HG03039 (cell line): ENCODE measurements around the gene TUBGCP6.
A peak's percentile ranks its signal among the peaks of the same experiment; 100 is the strongest.
"Not testable (repeated sequence)": the region's sequence is repeated elsewhere in the genome, so short reads cannot be mapped to it uniquely, and the experiment has no call there.

Source experiments
- ATAC-seq: cut with Tn5 transposase; IDR thresholded peaks from one replicate; pipeline ENCODE4 v1.9.1; 2021; ENCODE audit warnings: mild to moderate bottlenecking, moderate library complexity; ENCODE audit not compliant: unreplicated experiment

The TUBGCP6 gene

GRCh38 chr22:50215297-50216054, 29.3 kb downstream of the TUBGCP6 start:
- no peak for ATAC-seq

- ATAC-seq = no peak
Measured at GRCh38 chr22:50213263-50213662, 31.6 kb downstream of the TUBGCP6 start.

- ATAC-seq = no peak
Measured at GRCh38 chr22:50211147-50211546, 33.7 kb downstream of the TUBGCP6 start.

- ATAC-seq = no peak
Measured at GRCh38 chr22:50210378-50211139, 34.3 kb downstream of the TUBGCP6 start.

- no peak for ATAC-seq
Measured at GRCh38 chr22:50209893-50210292, 34.9 kb downstream of the TUBGCP6 start.

- no peak for ATAC-seq
Measured at GRCh38 chr22:50208939-50209892, 35.6 kb downstream of the TUBGCP6 start.

GRCh38 chr22:50208430-50208938, 36.3 kb downstream of the TUBGCP6 start:
- no peak for ATAC-seq

GRCh38 chr22:50207383-50208140, 37.3 kb downstream of the TUBGCP6 start:
- no peak for ATAC-seq

- no peak for ATAC-seq
Measured at GRCh38 chr22:50206599-50206998, 38.2 kb downstream of the TUBGCP6 start.

GRCh38 chr22:50205781-50206569, 38.8 kb downstream of the TUBGCP6 start:
- no peak for ATAC-seq

GRCh38 chr22:50204998-50205397, 39.8 kb downstream of the TUBGCP6 start:
- not testable (repeated sequence) for ATAC-seq

GRCh38 chr22:50204571-50204970, 40.3 kb downstream of the TUBGCP6 start:
- no peak for ATAC-seq

GRCh38 chr22:50203288-50203687, 41.5 kb downstream of the TUBGCP6 start:
- ATAC-seq = no peak

- no peak for ATAC-seq
Measured at GRCh38 chr22:50202130-50202666, 42.6 kb downstream of the TUBGCP6 start.

GRCh38 chr22:50201191-50202129, 43.4 kb downstream of the TUBGCP6 start:
- peak; percentile 8 for ATAC-seq

GRCh38 chr22:50200461-50201190, 44.2 kb downstream of the TUBGCP6 start, which contains the start of gene SELENOO:
Gene SELENOO (plus strand): TSS chr22:50201011. CDS start chr22:50201037, 26 bp downstream.
- ATAC-seq = peak; percentile 52

GRCh38 chr22:50199829-50200460, 44.9 kb downstream of the TUBGCP6 start:
- no peak for ATAC-seq
